ENCODE measurements around the gene EMID1. TPM values are rescaled to one million over a fixed set of nuclear protein-coding genes. Genes with fewer than 3 reads are reported as not detected.

EMID1 gene
- total RNA-seq, 1 donor from 2014 or later, result 6.7 TPM

DNA sequence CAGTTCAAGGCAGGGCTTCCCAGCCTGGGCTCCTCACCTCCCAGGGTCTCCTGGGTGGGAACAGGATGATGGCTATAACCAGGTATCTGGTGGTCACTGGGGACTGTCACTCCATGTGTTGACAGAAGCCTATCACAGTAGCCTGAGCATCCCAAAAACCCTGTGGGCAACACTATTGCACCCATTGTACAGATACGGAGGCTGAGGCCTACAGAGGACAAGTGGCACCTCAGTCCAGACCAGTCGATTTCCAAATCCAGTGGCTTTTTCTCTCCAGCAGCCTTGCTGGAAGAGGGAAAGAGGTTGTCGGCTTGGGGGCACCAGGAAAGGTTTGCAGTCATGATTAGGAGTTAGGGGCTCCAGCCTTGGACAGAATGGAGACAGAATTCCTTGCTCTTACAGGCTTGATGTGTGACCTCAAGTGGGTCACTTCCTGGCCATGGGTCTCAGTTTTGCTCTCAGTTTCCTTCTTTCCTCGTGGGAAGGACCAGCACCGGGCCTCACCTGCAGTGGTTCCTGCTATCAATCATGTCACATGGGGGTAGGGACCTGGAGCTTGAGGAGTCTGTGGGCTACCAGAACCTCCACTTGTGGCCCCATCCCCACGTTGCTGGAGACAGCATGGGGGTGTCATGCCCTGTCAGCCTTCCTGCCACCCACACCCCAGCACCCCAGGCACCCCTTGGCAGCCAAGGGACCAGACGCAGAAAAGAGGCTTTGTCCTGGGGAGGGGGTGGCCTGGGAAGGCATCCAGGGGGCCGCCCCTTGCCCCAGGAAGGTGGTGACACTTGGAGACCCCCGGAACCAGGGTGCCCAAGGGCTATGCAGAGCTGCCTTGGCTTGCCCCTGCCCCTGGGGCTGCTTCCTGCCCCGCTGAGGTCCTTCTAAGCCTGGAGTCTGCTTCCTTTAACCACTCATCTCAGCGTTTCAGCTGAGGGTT lies 2.1 kb downstream of the EMID1 start:
- Histone ChIP-seq H2AFZ (replicated peaks) (no peak overlapping the region), H3K36me3 (no peaks in the 10 kb centered on the region), H3K27me3 (peaks cover 10% of the 10 kb centered on the region), H3F3A (ENCODE audit: low read depth) (peaks cover 47% of the 10 kb centered on the region), H3K4me1 (peaks cover 37% of the 10 kb centered on the region), H3K4me2 (peak overlapping the region; percentile 99), H3K9me3 (ENCODE audit: low read depth) (no peaks in the 10 kb centered on the region), H3K79me2 (ENCODE audit: low read depth) (no peaks in the 10 kb centered on the region), H3K27ac (no peak overlapping the region), H3K9ac (no peak overlapping the region), H3K4me3 (no peak overlapping the region), H4K20me1 (ENCODE audit: low read depth) (peaks cover 16% of the 10 kb centered on the region)
- H3K4me1 Mint-ChIP-seq, result peaks cover 75% of the 10 kb centered on the region
- TF ChIP-seq CTCF (IDR thresholded peaks at IDR 0.05), result no peak
- TF ChIP-seq EZH2 (IDR thresholded peaks at IDR 0.05), result no peak
- no peak for TF ChIP-seq EZH2phosphoT487 (IDR thresholded peaks at IDR 0.05)
- DNase-seq (ENCODE audit: low spot score), result no peak
- peaks cover 12% of the 10 kb centered on the region for H3K27me3 Mint-ChIP-seq (ENCODE audit: insufficient read depth, low read depth)
- peak overlapping the region; percentile 94 for H3K4me3 Mint-ChIP-seq
- peak overlapping the region; percentile 42 for H3K27ac Mint-ChIP-seq
- H3K36me3 Mint-ChIP-seq, result no peaks in the 10 kb centered on the region
- no peaks in the 10 kb centered on the region for H3K9me3 Mint-ChIP-seq

DNA sequence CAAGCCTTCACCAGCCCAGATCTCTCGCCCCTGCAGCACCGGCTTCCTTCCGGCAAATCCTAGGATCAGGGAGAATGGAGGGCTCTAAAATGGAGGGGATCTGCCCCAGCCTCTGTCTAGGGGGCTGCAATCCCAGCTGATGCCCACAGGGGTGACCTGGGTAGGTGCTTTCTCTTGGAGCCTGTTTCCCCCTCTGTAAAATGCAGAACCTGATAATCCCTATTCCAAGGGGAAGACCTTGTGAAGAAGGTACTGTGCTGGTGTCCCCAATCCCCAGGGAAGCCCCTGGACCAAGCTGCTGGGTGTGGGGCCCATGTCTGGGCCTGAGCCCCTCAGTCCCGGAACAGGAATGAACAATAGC lies 2.8 kb downstream of the EMID1 start:
- H3K79me2 ChIP-seq (ENCODE audit: low read depth), result no peaks in the 10 kb centered on the region
- H3K4me3 Mint-ChIP-seq, result peak overlapping the region; percentile 30

GRCh38 chr22:29208879-29209623 lies 3.4 kb downstream of the EMID1 start:
- Mint-ChIP-seq H3K27me3 (ENCODE audit: insufficient read depth, low read depth) (peaks cover 7% of the 10 kb centered on the region), H3K27ac (peak overlapping the region; percentile 21), H3K9me3 (no peaks in the 10 kb centered on the region), H3K4me1 (peaks cover 68% of the 10 kb centered on the region), H3K4me3 (peak overlapping the region; percentile 25), H3K36me3 (no peaks in the 10 kb centered on the region)
- Histone ChIP-seq H3F3A (ENCODE audit: low read depth) (peaks cover 44% of the 10 kb centered on the region), H3K9ac (no peak overlapping the region), H3K4me2 (peak overlapping the region; percentile 18), H3K27me3 (peaks cover 10% of the 10 kb centered on the region), H3K79me2 (ENCODE audit: low read depth) (no peaks in the 10 kb centered on the region), H3K36me3 (no peaks in the 10 kb centered on the region), H3K4me3 (no peak overlapping the region), H4K20me1 (ENCODE audit: low read depth) (peaks cover 16% of the 10 kb centered on the region), H3K4me1 (peaks cover 33% of the 10 kb centered on the region), H2AFZ (replicated peaks) (no peak overlapping the region), H3K27ac (no peak overlapping the region), H3K9me3 (ENCODE audit: low read depth) (no peaks in the 10 kb centered on the region)
- no peak for DNase-seq (ENCODE audit: low spot score)
- no peak for TF ChIP-seq EZH2 (IDR thresholded peaks at IDR 0.05)
- TF ChIP-seq EZH2phosphoT487 (IDR thresholded peaks at IDR 0.05), result no peak
- TF ChIP-seq CTCF (IDR thresholded peaks at IDR 0.05), result no peak

More for the DNA sequence above, 2.8 kb downstream of the EMID1 start:
- Histone ChIP-seq H3K27ac (no peak overlapping the region), H3K27me3 (peaks cover 10% of the 10 kb centered on the region), H3K4me2 (peak overlapping the region; percentile 18), H3K9me3 (ENCODE audit: low read depth) (no peaks in the 10 kb centered on the region), H3K4me1 (peaks cover 37% of the 10 kb centered on the region), H3K4me3 (no peak overlapping the region), H3F3A (ENCODE audit: low read depth) (peaks cover 45% of the 10 kb centered on the region), H3K36me3 (no peaks in the 10 kb centered on the region), H2AFZ (replicated peaks) (no peak overlapping the region), H4K20me1 (ENCODE audit: low read depth) (peaks cover 16% of the 10 kb centered on the region), H3K9ac (no peak overlapping the region)
- no peaks in the 10 kb centered on the region for H3K9me3 Mint-ChIP-seq
- H3K27me3 Mint-ChIP-seq (ENCODE audit: insufficient read depth, low read depth), result peaks cover 7% of the 10 kb centered on the region
- H3K36me3 Mint-ChIP-seq, result no peaks in the 10 kb centered on the region
- peaks cover 70% of the 10 kb centered on the region for H3K4me1 Mint-ChIP-seq
- TF ChIP-seq EZH2 (IDR thresholded peaks at IDR 0.05) (no peak), CTCF (IDR thresholded peaks at IDR 0.05) (peak; percentile 13)
- DNase-seq (ENCODE audit: low spot score), result no peak
- no peak overlapping the region for H3K27ac Mint-ChIP-seq

Measured in neural progenitor cell (in vitro differentiated cells).